Peyer's patch (tissue), 4 donors: ENCODE results near the gene ANTXR1. TPM values are rescaled to one million over a fixed set of nuclear protein-coding genes. Genes with fewer than 3 reads are reported as not detected.
A peak's percentile ranks its signal among the peaks of the same experiment; 100 is the strongest.

Source experiments
- DNase-seq, 3 donors: peaks; one replicate each; pipeline ENCODE4 v3.0.0-alpha.2; 2017 to 2019
- H3K27ac ChIP-seq, 4 donors: fragments of 200-600 bp; sonication (generic); one replicate each; pipeline ENCODE4 v1.5.1; 2016 to 2019
- H3K27me3 ChIP-seq, 2 donors: fragments of 200-600 bp; sonication (generic); one replicate each; pipeline ENCODE4 v1.5.1; 2019
- H3K36me3 ChIP-seq, 3 donors: fragments of 200-600 bp; sonication (generic); one replicate each; pipeline ENCODE4 v1.5.1; 2016 to 2019
- H3K4me1 ChIP-seq, 4 donors: fragments of 200-600 bp; sonication (generic); one replicate each; pipeline ENCODE4 v1.5.1; 2016 to 2019
- H3K4me3 ChIP-seq, 4 donors: fragments of 200-600 bp; sonication (generic); 1 replicate in 3 of 4; 2 replicates in 1 of 4; pipeline ENCODE4 v1.5.1; 2016 to 2019; ENCODE audit warnings: mild to moderate bottlenecking in 1 of 4
- H3K9me3 ChIP-seq, 4 donors: fragments of 200-600 bp; sonication (generic); one replicate each; pipeline ENCODE4 v1.5.1; 2016 to 2019; ENCODE audit warnings: mild to moderate bottlenecking in 1 of 4
- POLR2A ChIP-seq, 2 donors: fragments of 450-650 bp; IDR thresholded peaks; one replicate each; pipeline ENCODE4 v1.5.1; 2017; ENCODE audit warnings: antibody characterized with exemption in 2 of 2, mild to moderate bottlenecking in 2 of 2, moderate library complexity in 2 of 2
- total RNA-seq, 4 donors: library from RNA; depleted of rRNA; stranded (reverse); fragments of >200 nt; gene quantifications; one replicate each; pipeline ENCODE4 v1.1.0, GENCODE V29; 2016
- TF ChIP-seq, protein P1 (sequence below), 6 experiments: fragments of 450-650 bp in 4 of 6; fragments of 200-600 bp in 2 of 6; sonication (generic) in 1 of 6; IDR thresholded peaks; one replicate each; pipeline ENCODE4 v1.5.1; 2017 to 2019; ENCODE audit warnings: antibody characterized with exemption in 6 of 6, mild to moderate bottlenecking in 3 of 6, moderate library complexity in 1 of 6

The ANTXR1 gene
- total RNA-seq, 4 donors from 2014 or later, result 5.4 to 39.6 (median 25.0) TPM

DNA sequence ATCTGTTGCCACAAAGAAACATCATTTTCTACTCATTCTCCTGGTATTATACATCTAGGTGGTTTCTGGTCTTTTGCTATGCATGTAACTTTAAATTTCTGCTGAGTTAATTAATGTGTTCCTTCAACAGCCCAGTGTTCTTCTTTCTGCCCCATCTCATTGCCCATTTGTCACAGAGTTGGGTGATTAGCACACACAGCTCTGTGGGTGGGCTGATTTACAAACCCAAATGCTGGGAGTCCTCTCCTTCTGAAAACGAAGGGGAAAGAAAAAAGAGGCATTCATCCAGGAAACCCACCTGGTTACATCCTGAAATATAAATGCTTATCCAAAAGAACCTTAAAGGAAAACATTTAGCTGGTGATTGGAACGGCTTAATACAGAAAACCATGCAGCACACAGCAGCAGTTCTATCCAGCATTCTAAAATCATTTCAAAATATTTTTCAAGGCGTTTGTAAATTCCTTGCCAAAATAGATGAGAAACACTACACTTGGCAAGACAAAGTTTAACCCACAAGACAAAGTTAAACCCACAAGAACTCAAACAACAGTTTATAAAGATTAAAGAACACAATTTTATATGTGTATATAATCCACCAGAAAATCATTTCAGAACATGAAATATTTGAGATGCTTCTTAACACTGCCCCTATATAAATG, 177.9 kb downstream of the ANTXR1 start:
- Histone ChIP-seq H3K9me3 (no peaks in the 10 kb centered on the region), H3K4me3 (no peak overlapping the region), H3K27ac (peak overlapping the region in 2 of 4 donors; percentile 2 to 57), H3K4me1 (no peaks in the 10 kb centered on the region), H3K36me3 (no peaks in the 10 kb centered on the region), H3K27me3 (no peaks in the 10 kb centered on the region)
- TF ChIP-seq, protein P1, sequence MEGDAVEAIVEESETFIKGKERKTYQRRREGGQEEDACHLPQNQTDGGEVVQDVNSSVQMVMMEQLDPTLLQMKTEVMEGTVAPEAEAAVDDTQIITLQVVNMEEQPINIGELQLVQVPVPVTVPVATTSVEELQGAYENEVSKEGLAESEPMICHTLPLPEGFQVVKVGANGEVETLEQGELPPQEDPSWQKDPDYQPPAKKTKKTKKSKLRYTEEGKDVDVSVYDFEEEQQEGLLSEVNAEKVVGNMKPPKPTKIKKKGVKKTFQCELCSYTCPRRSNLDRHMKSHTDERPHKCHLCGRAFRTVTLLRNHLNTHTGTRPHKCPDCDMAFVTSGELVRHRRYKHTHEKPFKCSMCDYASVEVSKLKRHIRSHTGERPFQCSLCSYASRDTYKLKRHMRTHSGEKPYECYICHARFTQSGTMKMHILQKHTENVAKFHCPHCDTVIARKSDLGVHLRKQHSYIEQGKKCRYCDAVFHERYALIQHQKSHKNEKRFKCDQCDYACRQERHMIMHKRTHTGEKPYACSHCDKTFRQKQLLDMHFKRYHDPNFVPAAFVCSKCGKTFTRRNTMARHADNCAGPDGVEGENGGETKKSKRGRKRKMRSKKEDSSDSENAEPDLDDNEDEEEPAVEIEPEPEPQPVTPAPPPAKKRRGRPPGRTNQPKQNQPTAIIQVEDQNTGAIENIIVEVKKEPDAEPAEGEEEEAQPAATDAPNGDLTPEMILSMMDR (IDR thresholded peaks at IDR 0.05), result no peak
- TF ChIP-seq POLR2A (IDR thresholded peaks at IDR 0.05), result no peak
- DNase-seq, result no peak

DNA sequence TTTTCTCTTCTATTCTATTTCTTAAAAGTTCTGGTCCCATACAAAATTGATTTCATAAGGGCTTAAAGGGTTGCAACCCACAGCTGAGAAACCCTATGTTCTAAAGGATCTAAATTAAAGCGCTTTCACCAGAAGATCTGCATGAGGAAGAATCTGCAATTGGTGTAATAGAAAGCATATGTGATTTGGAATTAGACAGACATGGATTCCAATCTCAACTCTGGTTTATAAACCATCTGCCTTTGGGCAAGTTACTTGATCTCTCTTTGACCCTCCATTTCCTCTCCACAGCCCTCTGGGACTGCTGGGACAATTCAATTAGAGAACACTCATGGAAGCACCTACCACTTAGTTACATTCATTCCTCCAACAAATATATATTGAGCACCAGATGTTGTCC, 178.7 kb downstream of the ANTXR1 start:
- DNase-seq, result no peak
- H3K9me3 ChIP-seq, result no peaks in the 10 kb centered on the region
- H3K27me3 ChIP-seq, result no peaks in the 10 kb centered on the region
- peak overlapping the region in 1 of 4 donors; percentile 57 for H3K27ac ChIP-seq
- no peaks in the 10 kb centered on the region for H3K4me1 ChIP-seq
- no peak overlapping the region for H3K4me3 ChIP-seq
- TF ChIP-seq, protein P1 (IDR thresholded peaks at IDR 0.05), result no peak
- no peak for TF ChIP-seq POLR2A (IDR thresholded peaks at IDR 0.05)
- no peaks in the 10 kb centered on the region for H3K36me3 ChIP-seq

DNA sequence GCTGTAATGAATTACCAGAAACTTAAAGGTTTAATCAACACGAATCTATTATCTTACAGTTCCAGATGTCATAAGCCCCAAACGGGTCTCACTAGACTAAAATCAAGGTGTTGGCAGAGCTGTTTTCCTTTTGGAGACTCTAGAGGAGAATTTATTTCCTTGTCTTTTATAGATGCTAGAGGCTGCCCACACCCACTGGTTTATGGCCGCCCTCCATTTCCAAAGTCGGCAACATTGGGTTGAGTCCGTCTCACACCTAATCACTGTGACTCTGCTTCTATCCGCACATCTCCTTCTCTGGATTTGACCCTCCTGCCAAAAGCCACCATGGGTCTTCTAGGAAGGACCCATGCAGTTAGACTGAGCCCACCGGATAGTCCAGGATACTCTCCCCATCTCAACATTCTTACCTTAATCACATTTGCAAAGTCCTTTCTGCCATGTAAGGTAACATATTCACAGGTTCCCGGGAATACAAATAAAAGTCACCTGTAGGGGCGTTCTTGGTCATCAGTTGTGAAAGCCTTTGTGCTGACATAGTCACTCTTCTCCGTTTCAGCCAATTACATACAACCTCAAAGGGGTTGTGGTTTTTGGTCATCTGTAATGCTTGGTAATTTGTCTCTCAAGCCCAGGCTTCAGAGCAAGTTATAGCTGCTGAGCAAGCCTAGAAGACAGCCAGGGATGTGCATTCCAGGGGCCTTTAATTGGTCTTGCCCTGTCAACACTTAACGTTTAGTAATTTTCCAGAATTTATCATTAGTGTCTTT, 179.4 kb downstream of the ANTXR1 start:
- H3K27ac ChIP-seq, result no peak overlapping the region
- H3K27me3 ChIP-seq, result no peaks in the 10 kb centered on the region
- H3K36me3 ChIP-seq, result no peaks in the 10 kb centered on the region
- H3K9me3 ChIP-seq, result no peaks in the 10 kb centered on the region
- no peak for DNase-seq
- no peaks in the 10 kb centered on the region for H3K4me1 ChIP-seq
- TF ChIP-seq, protein P1 (IDR thresholded peaks at IDR 0.05), result no peak
- no peak for TF ChIP-seq POLR2A (IDR thresholded peaks at IDR 0.05)
- no peak overlapping the region for H3K4me3 ChIP-seq

DNA sequence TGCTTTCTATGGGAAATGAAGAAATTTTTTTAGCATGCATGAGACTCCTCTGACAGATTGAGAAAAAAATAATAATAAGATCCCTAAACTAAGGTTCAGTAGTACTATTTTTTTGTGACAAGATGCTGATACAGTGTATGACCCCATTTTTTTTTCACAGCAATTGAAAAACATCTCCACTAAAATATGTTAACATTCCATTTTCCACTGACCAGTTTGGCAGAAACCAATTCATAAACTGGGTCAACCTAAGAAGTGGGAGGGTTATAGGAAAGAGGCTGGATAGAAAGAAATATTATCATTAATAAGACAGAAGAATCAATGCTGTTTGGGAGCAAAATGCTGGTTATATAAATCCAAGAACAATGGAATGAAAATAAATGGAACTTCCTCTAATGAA, 182.7 kb downstream of the ANTXR1 start:
- H3K27me3 ChIP-seq, result no peaks in the 10 kb centered on the region
- no peaks in the 10 kb centered on the region for H3K4me1 ChIP-seq
- TF ChIP-seq, protein P1 (IDR thresholded peaks at IDR 0.05), result no peak
- TF ChIP-seq POLR2A (IDR thresholded peaks at IDR 0.05), result no peak
- no peak for DNase-seq
- peak overlapping the region in 2 of 4 donors; percentile 39 to 74 for H3K27ac ChIP-seq
- no peaks in the 10 kb centered on the region for H3K9me3 ChIP-seq
- H3K4me3 ChIP-seq, result no peak overlapping the region
- H3K36me3 ChIP-seq, result no peaks in the 10 kb centered on the region

DNA sequence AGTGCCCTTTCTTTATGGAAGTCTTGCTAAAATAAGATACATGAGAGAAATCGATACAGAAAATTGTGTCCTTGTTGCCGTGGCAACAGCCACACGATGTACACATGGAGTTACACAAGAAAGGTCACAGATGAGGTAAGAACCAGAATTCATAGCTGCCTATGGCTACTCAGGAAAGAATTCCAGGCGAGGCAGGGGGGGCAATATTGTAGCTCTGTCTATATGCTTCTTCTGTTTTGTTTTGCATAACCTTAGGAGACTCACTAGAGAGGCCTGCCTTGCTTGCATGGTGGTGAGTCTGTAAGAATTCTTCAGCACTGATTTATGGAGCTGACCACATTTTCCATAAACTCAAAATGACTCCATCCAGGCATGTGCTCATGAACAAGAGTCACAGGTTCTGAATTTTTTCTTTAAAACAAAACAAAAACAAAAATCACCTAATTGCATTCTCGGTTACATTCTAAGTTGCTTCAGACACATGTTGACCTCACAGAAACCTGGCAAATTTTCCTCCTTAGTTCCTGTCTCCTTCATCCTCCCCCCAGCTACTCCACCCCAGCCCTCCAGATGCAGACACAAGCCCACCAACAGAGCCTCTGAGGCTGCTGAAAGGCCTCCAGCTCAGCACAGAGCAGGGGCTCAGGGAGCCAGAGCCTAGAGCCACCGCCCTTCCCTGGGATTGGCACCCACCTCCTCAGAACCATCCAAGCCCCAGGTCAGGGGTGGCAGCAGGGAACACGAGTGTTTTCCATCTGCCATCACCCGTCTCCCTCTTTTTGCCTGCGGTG, 183.5 kb downstream of the ANTXR1 start:
- no peak overlapping the region for H3K4me3 ChIP-seq
- peak overlapping the region in 2 of 4 donors; percentile 62 to 74 for H3K27ac ChIP-seq
- no peaks in the 10 kb centered on the region for H3K36me3 ChIP-seq
- no peaks in the 10 kb centered on the region for H3K9me3 ChIP-seq
- H3K4me1 ChIP-seq, result no peaks in the 10 kb centered on the region
- H3K27me3 ChIP-seq, result no peaks in the 10 kb centered on the region
- TF ChIP-seq POLR2A (IDR thresholded peaks at IDR 0.05), result no peak
- TF ChIP-seq, protein P1 (IDR thresholded peaks at IDR 0.05), result no peak
- no peak for DNase-seq
